GM12892 (cell line): ENCODE data around the gene BPIFA1.

ENCODE experiments used
- DNase-seq: peaks from one replicate; pipeline ENCODE4 v3.0.0; 2011; ENCODE audit not compliant: insufficient read length
- FAIRE-seq: peaks from 2 replicates; lab custom pipeline; 2011; peaks lifted over from hg19 to GRCh38; lab: Jason Lieb, UNC
- POLR2A ChIP-seq: IDR thresholded peaks from 2 replicates; pipeline ENCODE4 v1.6.1; 2011; ENCODE audit warnings: low read depth, low read length, control low read depth
- POLR2AphosphoS5 ChIP-seq: IDR thresholded peaks from 2 replicates; pipeline ENCODE4 v1.6.1; 2011; ENCODE audit warnings: low read depth, low read length, control low read depth
- TAF1 ChIP-seq: IDR thresholded peaks from 2 replicates; pipeline ENCODE4 v1.6.1; 2011; ENCODE audit warnings: low read depth, mild to moderate bottlenecking, control low read depth, low read length, borderline replicate concordance

Gene BPIFA1

DNA sequence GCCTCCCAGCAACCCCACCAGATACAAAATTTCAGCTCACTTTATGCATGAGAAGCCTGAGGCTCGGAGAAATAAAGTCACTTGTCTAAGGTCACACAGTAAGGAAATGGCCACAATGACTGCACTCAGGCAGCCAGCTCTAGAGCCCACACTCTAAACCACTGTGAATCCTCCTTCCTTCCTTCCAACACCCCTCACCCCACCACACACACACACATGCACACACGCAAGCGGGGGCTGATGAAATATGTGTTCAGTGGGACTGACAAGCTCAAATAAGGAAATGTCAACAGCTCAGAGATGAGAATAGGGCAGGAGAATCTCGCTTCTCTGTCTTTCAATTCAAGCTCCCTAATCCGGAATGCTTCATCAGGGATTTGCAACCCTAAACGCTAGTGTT, 6.0 kb upstream of the BPIFA1 start:
- no peak for TF ChIP-seq POLR2A
- TF ChIP-seq TAF1, result no peak
- TF ChIP-seq POLR2AphosphoS5, result no peak
- FAIRE-seq, result no peak
- no peak for DNase-seq

DNA sequence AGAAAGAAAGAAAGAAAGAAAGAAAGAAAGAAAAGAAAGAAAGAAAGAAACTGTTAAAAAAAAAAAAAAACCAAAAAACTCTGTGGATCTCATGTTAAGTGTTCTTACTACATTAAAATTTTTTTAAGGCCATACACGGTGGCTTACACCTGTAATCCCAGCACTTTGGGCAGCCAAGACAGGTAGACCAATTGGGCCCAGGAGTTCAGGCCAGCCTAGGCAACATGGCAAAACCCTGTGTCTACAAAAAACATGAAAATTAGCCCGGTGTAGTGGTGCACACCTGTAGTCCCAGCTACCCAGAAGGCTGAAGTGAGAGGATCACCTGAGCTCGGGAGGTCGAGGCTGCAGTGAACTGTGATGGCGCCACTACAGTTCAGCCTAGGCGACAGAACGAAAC, 4.6 kb upstream of the BPIFA1 start:
- DNase-seq (no peak), FAIRE-seq (no peak)
- TF ChIP-seq TAF1 (no peak), POLR2A (no peak), POLR2AphosphoS5 (no peak)

DNA sequence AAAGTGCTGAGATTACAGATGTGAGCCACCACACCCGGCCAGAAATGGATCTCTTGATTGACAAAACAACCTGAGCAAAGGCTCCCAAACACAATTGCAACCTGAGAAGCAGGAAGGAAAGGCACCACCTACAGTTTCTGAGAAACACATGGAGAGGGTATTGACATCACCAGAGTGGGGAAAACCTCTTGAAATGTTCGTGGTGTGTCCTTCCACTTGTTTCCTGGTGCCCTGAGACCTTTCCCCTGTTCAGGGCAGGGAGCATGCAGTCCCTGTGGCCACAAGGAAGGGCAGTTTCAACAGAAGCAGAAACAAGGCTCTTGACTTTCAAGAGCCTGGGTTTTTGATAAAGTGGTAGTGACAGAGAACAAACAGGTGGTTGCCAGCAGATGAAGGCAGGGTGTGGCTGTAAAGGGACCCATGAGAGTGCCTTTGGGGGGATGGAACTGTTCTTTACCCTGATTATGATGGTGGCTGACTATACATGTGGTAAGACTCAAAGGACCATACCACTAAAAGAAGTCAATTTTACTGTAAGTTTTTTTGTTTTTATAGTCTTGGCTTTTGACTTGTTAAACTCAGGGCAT, 3.2 kb upstream of the BPIFA1 start:
- no peak for DNase-seq
- TF ChIP-seq POLR2AphosphoS5 (no peak), TAF1 (no peak), POLR2A (no peak)
- FAIRE-seq, result no peak

DNA sequence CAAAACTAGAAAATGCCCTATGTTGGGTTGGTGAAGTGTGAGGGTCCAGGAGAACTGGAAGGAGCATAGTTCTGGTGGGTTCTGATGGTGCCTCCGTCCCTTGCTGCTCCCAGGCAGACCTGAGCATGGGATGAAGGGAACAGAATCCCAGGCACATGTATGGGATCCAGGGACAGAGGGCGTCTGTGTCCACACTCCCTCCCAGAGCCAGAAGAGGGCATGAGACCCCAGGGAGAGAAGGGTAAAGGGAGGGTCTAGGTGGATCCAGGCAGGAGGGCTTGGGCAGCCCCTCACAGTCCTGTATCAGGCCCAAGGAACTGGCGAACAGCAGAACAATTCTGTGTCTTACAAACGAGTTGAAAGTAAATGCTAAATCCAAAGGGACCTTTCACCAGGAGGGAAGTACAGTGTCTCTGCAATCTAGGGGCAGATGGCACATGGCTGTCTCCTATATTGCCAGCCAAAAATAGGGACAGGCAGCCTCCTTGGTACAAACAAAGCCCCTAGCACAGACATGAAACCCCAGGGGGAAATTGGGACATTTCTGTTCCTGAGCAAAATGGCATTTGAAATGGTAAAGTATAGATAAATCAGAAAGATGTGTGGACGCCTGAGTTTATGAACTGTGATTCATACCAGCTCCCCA, 2.5 kb upstream of the BPIFA1 start:
- FAIRE-seq (no peak), DNase-seq (no peak)
- no peak for TF ChIP-seq POLR2AphosphoS5
- TF ChIP-seq POLR2A, result no peak
- TF ChIP-seq TAF1, result no peak

GRCh38 chr20:33234050-33234449, 1.7 kb upstream of the BPIFA1 start:
- no peak for FAIRE-seq
- DNase-seq, result no peak
- no peak for TF ChIP-seq POLR2A
- TF ChIP-seq POLR2AphosphoS5, result no peak
- no peak for TF ChIP-seq TAF1

DNA sequence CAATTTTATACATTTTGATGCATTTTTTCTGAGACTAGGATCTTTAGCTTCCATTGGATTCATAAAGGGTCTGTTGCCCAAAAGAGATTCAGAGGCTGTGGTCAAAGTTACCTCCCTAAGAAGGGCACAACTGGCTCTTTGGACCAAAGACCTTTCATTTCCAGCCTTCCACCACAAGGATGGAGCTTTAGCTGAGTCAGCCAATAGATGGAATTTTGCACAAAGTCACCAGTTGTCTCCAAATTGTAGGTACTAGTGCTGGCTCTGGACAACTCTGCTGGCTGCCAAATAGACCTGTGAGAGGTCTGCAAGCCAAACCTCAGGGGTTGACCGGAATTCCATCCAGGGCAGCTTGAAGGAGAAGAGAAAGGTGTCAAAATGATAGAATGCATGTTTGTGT, 555 bp downstream of the BPIFA1 start:
- DNase-seq (no peak), FAIRE-seq (no peak)
- no peak for TF ChIP-seq POLR2AphosphoS5
- no peak for TF ChIP-seq TAF1
- no peak for TF ChIP-seq POLR2A

DNA sequence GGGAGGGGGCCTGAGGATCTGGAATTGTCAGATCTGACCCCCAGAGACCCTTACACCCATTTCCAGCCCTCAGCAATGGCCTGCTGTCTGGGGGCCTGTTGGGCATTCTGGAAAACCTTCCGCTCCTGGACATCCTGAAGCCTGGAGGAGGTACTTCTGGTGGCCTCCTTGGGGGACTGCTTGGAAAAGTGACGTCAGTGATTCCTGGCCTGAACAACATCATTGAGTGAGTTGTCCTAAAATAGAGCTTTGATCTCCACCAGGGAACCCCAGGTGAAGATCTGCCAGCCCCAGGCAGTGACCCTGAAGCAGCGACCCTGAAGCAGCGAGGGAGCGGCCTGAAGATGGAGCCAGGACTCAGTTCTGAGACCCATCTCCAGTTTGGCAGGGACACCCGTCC, 2.2 kb downstream of the BPIFA1 start:
- FAIRE-seq (no peak), DNase-seq (no peak)
- no peak for TF ChIP-seq POLR2AphosphoS5
- TF ChIP-seq TAF1, result no peak
- TF ChIP-seq POLR2A, result no peak

DNA sequence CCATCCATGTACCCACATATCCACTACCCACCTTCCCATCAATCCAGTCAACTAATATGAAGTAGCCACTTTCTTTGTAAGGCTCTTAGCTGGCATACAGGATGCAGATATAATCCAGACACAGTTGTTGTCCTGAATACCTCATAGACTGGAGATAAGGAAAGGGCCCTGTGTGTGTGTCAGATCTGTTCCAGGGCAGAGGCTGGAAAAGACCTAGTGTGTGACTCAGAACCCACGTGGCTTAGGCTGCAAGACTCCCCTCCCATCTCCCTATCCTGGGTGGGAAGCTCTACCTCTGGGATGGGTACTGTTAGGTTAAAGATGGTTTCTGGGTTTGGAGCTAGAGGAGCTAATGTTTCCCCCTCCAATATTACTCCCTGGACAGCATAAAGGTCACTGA, 3.6 kb downstream of the BPIFA1 start:
- TF ChIP-seq POLR2A (no peak), TAF1 (no peak)
- FAIRE-seq (no peak), DNase-seq (no peak)

- no peak for TF ChIP-seq TAF1
- TF ChIP-seq POLR2AphosphoS5, result no peak
- TF ChIP-seq POLR2A, result no peak
- DNase-seq (no peak), FAIRE-seq (no peak)
Measured at GRCh38 chr20:33239979-33240736, 4.4 kb downstream of the BPIFA1 start.

DNA sequence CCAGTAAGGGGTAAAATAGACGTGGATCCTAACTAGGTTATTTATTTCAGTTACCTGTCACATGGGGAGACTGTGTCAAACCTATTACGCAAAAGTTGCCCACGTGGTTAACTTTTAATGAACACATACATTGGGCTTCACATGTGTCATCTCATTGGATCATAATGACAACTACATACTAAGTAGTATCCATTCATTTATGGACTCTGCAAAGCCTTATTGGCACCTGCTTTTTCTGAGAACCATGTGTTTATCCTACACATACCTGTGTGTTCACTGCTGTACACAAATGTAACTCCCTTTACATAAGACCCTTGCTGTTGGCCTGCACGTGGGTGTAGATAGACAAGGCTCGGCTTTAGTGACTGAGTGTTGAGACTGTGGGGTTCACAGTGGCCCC, 5.1 kb downstream of the BPIFA1 start:
- no peak for TF ChIP-seq TAF1
- TF ChIP-seq POLR2AphosphoS5, result no peak
- TF ChIP-seq POLR2A, result no peak
- FAIRE-seq (no peak), DNase-seq (no peak)

GRCh38 chr20:33242319-33243100, 6.7 kb downstream of the BPIFA1 start:
- DNase-seq (no peak), FAIRE-seq (no peak)
- no peak for TF ChIP-seq POLR2A
- TF ChIP-seq POLR2AphosphoS5, result no peak
- TF ChIP-seq TAF1, result no peak

DNA sequence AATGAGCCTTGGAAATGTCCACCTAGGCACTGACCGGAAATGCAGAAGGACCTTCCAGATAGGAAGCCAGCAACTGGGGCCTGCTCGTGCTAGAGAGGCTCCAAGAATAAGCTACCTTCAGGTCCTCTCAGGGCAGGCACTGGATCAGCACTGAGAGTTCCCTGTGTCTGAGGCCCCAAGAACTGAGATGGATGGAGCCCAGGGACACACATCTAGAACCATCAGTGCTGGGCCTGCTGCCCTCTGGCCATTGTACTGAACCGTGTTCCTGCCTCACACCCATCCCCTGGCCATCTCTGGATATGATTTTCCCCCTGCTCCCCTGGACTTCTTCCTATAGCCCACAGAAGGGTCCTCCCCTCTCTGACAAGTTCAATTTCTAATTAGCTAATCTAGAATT, 10.3 kb downstream of the BPIFA1 start:
- DNase-seq (no peak), FAIRE-seq (no peak)
- TF ChIP-seq POLR2A, result no peak
- no peak for TF ChIP-seq TAF1
- TF ChIP-seq POLR2AphosphoS5, result no peak
